Lung (tissue), 12 donors: Measurements from ENCODE around the gene SKOR1. TPM values are rescaled to one million over a fixed set of nuclear protein-coding genes. Genes with fewer than 3 reads are reported as not detected.

Experiments
- ATAC-seq: fragments of 200-7000 bp; cut with Tn5 transposase; one replicate; pipeline ENCODE4 v1.9.1; 2020; ENCODE audit warnings: moderate number of reproducible peaks; ENCODE audit not compliant: insufficient read depth, low FRiP score
- DNase-seq, 3 donors: peaks; one replicate each; pipeline ENCODE4 v3.0.0-alpha.2; 2013 to 2017
- H3K27ac ChIP-seq, 2 donors: one replicate each; pipeline ENCODE4 v1.5.1; 2013; ENCODE audit warnings: mild to moderate bottlenecking in 2 of 2, moderate library complexity in 2 of 2, control low read depth in 1 of 2, inconsistent platforms in 1 of 2, low read depth in 1 of 2, low read length in 1 of 2
- H3K27me3 ChIP-seq, 3 donors: one replicate each; pipeline ENCODE4 v1.5.1; 2013; ENCODE audit warnings: low read length in 2 of 3; ENCODE audit not compliant: control insufficient read depth in 3 of 3, insufficient read depth in 3 of 3
- H3K36me3 ChIP-seq, 4 donors: one replicate each; pipeline ENCODE4 v1.5.1; 2013; ENCODE audit warnings: low read length in 4 of 4, mild to moderate bottlenecking in 1 of 4, moderate library complexity in 1 of 4; ENCODE audit not compliant: control insufficient read depth in 4 of 4, insufficient read depth in 4 of 4
- H3K4me1 ChIP-seq, 5 donors: one replicate each; pipeline ENCODE4 v1.5.1; 2013; ENCODE audit warnings: low read length in 5 of 5, mild to moderate bottlenecking in 2 of 5, moderate library complexity in 1 of 5; ENCODE audit not compliant: control insufficient read depth in 5 of 5, insufficient read depth in 5 of 5
- H3K4me3 ChIP-seq: one replicate; pipeline ENCODE4 v1.5.1; 2013; ENCODE audit warnings: mild to moderate bottlenecking, control low read depth, moderate library complexity
- H3K9ac ChIP-seq, 2 donors: one replicate each; pipeline ENCODE4 v1.5.1; 2013; ENCODE audit warnings: low read length in 2 of 2, control low read depth in 1 of 2; ENCODE audit not compliant: insufficient read depth in 1 of 2
- H3K9me3 ChIP-seq, 4 donors: one replicate each; pipeline ENCODE4 v1.5.1; 2013; ENCODE audit warnings: low read length in 3 of 4, mild to moderate bottlenecking in 1 of 4, moderate library complexity in 1 of 4; ENCODE audit not compliant: control insufficient read depth in 4 of 4, insufficient read depth in 3 of 4
- WGBS, 2 donors: extraction: QIAGEN DNeasy Blood & Tissue Kit; methylation state at CpG; one replicate each; pipeline ENCODE4 v1.1.7; 2013; 5-methylcytosine and 5-hydroxymethylcytosine counted together
- polyA plus RNA-seq, 2 donors: library from polyadenylated mRNA; stranded (reverse); fragments of 200-250 nt; gene quantifications; one replicate each; pipeline ENCODE4 v1.2.1, GENCODE V29; 2013
- total RNA-seq, 2 donors: library from RNA; depleted of rRNA in 1 of 2; stranded (reverse); fragments of >200 nt in 1 of 2; gene quantifications; one replicate each; pipeline ENCODE4 v1.2.1, GENCODE V29; 2014 to 2021
- TF ChIP-seq, protein P1 (sequence below): IDR thresholded peaks from 2 replicates; pipeline ENCODE4 v1.5.1; 2012; ENCODE audit warnings: mild to moderate bottlenecking; ENCODE audit errors: control extremely low read depth, extremely low read depth
- donor health status: control.
- donor health status: control.
- donor health status: Bipolar disorder and iron deficiency.
- donor health status: healthy.
- donor health status: DM: yes; HTN: yes; CAD: no.

SKOR1 gene
- total and polyA plus RNA-seq, 4 donors: 0.17 to 0.46 (median 0.31) TPM

DNA sequence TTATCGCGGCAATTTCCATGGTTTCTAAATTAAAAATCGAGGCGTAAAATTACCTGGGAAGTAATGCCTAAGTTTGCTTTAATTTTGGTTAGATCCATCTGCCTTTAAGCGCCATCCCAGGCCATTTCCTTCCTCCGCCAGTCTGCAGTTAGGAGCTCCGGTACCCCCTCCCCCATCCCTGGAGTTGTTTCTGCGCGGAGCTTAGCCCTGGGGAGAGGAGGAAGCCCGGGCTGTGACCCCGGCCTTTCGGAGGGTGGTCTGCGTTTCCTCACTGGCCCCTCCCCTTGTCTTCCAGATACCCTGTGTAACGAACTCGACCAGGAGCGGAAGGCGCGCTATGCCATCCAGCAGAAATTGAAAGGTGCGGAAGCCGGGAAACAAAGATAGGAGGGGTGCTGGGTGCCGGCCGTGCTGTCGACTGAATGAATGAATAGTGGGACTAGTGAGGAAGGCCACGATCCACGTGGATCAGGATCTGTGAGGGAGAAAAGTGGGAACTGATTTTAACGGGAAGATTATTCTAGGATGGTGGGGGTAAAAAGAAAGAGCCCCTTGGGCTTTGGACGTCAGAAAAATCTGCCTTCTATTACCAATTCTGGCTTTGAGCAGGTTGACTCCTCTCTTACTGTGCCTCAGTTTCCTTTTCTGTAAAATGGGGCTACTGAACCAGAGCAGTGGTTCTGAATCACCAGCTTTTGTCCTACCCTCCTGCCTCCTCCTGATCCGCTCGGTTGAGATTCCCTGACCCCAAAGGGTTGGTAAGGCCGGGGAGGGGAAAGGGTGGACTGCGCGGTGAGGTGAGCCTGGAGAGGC, 7.8 kb downstream of the SKOR1 start:
- DNase-seq (peak in 2 of 3 donors; percentile 21 to 48), ATAC-seq (no peak)
- peaks cover 0 to 50% (median 17%) of the 10 kb centered on the region in 5 donors for H3K4me1 ChIP-seq
- H3K27ac ChIP-seq: no peak overlapping the region
- peaks cover 0 to under 1% (median 0%) of the 10 kb centered on the region in 4 donors for H3K9me3 ChIP-seq
- peaks cover 4 to 87% (median 86%) of the 10 kb centered on the region in 3 donors for H3K27me3 ChIP-seq
- TF ChIP-seq, protein P1, sequence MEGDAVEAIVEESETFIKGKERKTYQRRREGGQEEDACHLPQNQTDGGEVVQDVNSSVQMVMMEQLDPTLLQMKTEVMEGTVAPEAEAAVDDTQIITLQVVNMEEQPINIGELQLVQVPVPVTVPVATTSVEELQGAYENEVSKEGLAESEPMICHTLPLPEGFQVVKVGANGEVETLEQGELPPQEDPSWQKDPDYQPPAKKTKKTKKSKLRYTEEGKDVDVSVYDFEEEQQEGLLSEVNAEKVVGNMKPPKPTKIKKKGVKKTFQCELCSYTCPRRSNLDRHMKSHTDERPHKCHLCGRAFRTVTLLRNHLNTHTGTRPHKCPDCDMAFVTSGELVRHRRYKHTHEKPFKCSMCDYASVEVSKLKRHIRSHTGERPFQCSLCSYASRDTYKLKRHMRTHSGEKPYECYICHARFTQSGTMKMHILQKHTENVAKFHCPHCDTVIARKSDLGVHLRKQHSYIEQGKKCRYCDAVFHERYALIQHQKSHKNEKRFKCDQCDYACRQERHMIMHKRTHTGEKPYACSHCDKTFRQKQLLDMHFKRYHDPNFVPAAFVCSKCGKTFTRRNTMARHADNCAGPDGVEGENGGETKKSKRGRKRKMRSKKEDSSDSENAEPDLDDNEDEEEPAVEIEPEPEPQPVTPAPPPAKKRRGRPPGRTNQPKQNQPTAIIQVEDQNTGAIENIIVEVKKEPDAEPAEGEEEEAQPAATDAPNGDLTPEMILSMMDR: no peak
- no peaks in the 10 kb centered on the region for H3K36me3 ChIP-seq
- no peak overlapping the region for H3K4me3 ChIP-seq
- H3K9ac ChIP-seq: no peak overlapping the region
- WGBS, 2 donors: 5 to 7% methylated on average over 32 of the region's 32 CpGs

- Histone ChIP-seq H3K9ac (no peak overlapping the region), H3K9me3 (no peaks in the 10 kb centered on the region), H3K27ac (no peak overlapping the region), H3K4me1 (peaks cover 0 to 48% (median 10%) of the 10 kb centered on the region in 5 donors), H3K27me3 (peaks cover 3 to 79% (median 78%) of the 10 kb centered on the region in 3 donors), H3K4me3 (no peak overlapping the region), H3K36me3 (no peaks in the 10 kb centered on the region)
- TF ChIP-seq, protein P1: peak; percentile 3
- WGBS, 2 donors: 2% methylated on average over 37 to 44 of the region's 44 CpGs
- peak; percentile 13 for ATAC-seq
- peak; percentile 60 to 64 (median 60) for DNase-seq
These were observed 8.6 kb downstream of the SKOR1 start for GRCh38 chr15:67833710-67834511.

- 2% methylated on average over 55 to 59 of the region's 59 CpGs for WGBS, 2 donors
- TF ChIP-seq, protein P1: no peak
- DNase-seq (peak; percentile 39 to 51 (median 44)), ATAC-seq (no peak)
- Histone ChIP-seq H3K4me1 (peaks cover 0 to 48% (median 4%) of the 10 kb centered on the region in 5 donors), H3K4me3 (peak overlapping the region; percentile 24), H3K9ac (no peak overlapping the region), H3K27me3 (peaks cover 0 to 73% (median 71%) of the 10 kb centered on the region in 3 donors), H3K36me3 (no peaks in the 10 kb centered on the region), H3K9me3 (no peaks in the 10 kb centered on the region), H3K27ac (no peak overlapping the region)
These were observed 9.4 kb downstream of the SKOR1 start for GRCh38 chr15:67834581-67835296.
